Spleen (tissue), 7 donors: ENCODE results near the gene ERBB4.

ENCODE experiments used
- POLR2A ChIP-seq, 3 donors: fragments of 450-650 bp; IDR thresholded peaks; one replicate each; pipeline ENCODE4 v1.5.1; 2017; ENCODE audit warnings: antibody characterized with exemption in 3 of 3, mild to moderate bottlenecking in 1 of 3
- TF ChIP-seq, protein P1 (sequence below), 11 experiments: fragments of 200-600 bp in 7 of 11; fragments of 450-650 bp in 4 of 11; sonication (generic) in 4 of 11; IDR thresholded peaks in 8 of 11; conservative IDR thresholded peaks in 3 of 11; 1 replicate in 7 of 11; 2 replicates in 4 of 11; pipeline versions ENCODE4 v1.4.0 to v1.8.0; 2016 to 2021; ENCODE audit warnings: antibody characterized with exemption in 11 of 11, inconsistent platforms in 4 of 11, mild to moderate bottlenecking in 1 of 11
- donor health status: DM: no; HTN: no; CAD: no; lungs with moderate emphysema.
- donor health status: DM: no; HTN: no; CAD: no.
- donor health status: DM: no; HTN: no; CAD: no.

DNA sequence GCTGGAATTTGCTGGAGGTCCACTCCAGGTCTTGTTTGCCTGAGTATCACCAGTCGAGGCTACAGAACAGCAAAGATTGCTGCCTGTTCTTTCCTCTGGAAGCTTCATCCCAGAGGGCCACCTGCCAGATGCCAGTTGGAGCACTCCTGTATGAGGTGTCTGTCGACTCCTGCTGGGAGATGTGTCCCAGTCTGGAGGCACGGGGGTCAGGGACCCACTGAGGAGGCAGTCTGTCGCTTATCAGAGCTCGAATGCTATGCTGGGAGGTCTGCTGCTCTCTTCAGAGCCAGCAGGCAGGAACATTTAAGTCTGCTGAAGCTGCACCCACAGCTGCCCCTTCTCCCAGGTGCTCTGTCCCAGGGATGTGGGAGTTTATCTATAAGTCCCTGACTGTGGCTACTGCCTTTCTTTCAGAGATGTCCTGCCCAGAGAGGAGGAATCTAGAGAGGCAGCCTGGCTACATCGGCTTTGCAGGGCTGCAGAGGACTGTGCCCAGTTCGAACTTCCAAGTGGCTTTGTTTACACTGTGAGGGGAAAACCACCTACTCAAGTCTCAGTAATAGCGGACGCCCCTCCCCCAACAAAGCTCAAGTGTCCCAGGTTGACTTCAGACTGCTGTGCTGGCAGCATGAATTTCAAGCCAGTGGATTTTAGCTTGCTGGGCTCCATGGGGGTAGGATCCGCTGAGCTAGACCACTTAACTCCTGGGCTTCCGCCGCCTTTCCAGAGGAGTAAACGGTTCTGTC lies 301.1 kb downstream of the ERBB4 start:
- TF ChIP-seq, protein P1, sequence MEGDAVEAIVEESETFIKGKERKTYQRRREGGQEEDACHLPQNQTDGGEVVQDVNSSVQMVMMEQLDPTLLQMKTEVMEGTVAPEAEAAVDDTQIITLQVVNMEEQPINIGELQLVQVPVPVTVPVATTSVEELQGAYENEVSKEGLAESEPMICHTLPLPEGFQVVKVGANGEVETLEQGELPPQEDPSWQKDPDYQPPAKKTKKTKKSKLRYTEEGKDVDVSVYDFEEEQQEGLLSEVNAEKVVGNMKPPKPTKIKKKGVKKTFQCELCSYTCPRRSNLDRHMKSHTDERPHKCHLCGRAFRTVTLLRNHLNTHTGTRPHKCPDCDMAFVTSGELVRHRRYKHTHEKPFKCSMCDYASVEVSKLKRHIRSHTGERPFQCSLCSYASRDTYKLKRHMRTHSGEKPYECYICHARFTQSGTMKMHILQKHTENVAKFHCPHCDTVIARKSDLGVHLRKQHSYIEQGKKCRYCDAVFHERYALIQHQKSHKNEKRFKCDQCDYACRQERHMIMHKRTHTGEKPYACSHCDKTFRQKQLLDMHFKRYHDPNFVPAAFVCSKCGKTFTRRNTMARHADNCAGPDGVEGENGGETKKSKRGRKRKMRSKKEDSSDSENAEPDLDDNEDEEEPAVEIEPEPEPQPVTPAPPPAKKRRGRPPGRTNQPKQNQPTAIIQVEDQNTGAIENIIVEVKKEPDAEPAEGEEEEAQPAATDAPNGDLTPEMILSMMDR (IDR thresholded peaks at IDR 0.05 in 8 of 11, conservative IDR thresholded peaks at IDR 0.05 in 3 of 11): no peak
- no peak for TF ChIP-seq POLR2A (IDR thresholded peaks at IDR 0.05)
